ENCODE measurements around the gene SDF2.
"Not testable (repeated sequence)": the region's sequence is repeated elsewhere in the genome, so short reads cannot be mapped to it uniquely, and the experiment has no call there.

Gene SDF2

DNA sequence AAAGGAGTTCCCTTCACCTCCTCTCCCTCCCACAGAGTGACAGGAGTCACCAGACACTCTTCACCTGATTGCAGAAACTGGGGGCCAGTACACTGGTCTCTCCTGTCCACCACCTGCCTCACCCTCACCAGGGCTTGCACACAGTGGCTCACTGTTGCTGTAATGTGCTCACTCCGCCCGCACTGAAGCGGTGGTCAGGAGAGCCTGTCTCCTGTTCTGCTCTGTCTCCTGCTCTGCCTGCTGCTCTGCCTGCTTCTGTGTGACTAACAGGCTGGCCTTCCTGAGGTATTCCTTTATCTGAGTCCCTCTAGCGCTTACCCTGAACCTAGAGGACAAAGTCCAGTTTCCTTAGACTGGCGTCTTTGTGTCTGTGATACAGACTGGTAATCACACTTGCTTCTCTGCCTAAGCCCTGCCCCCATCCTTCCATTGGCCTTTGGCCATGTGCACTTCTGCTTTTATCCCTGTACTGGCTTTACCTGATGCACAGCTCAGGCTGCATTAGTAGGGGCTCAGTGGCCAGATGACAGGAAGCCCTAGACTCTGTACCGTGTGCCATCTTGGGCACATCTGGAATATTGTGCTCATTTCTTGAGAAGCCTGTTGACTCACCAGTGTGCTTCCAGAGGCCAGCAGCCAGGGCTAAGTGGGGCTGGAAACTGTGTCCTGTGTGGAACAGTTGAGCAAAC, 36.7 kb upstream of the SDF2 start:
- Mint-ChIP-seq H3K27ac (peak overlapping the region; percentile 76), H3K27me3 (no peaks in the 10 kb centered on the region), H3K4me3 (no peak overlapping the region), H3K4me1 (no peaks in the 10 kb centered on the region), H3K36me3 (peaks cover 13% of the 10 kb centered on the region), H3K9me3 (no peaks in the 10 kb centered on the region)

DNA sequence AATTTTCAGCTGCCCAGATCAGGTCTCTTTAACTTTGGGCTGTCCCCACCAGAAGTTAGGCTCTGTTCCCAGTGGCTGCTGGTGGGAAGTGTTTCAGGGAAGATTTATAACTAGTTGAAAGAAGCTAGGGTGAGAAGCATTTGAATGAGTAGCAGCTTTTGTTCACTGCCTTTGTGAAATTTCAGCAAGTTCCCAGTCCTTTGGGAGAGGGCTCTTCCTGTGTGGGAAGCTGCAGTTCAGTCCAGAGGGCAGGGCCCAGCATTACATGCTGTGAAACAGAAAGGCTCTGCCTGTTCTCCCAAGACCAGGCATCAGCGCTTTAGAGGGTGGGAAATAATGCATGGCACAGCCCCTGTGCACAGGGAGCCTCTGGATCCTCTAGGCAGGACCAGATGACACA, 32.2 kb upstream of the SDF2 start:
- H3K4me1 Mint-ChIP-seq = no peaks in the 10 kb centered on the region
- no peak overlapping the region for H3K27ac Mint-ChIP-seq
- no peaks in the 10 kb centered on the region for H3K9me3 Mint-ChIP-seq
- H3K27me3 Mint-ChIP-seq = no peaks in the 10 kb centered on the region
- H3K36me3 Mint-ChIP-seq = peaks cover 12% of the 10 kb centered on the region
- H3K4me3 Mint-ChIP-seq = no peak overlapping the region

DNA sequence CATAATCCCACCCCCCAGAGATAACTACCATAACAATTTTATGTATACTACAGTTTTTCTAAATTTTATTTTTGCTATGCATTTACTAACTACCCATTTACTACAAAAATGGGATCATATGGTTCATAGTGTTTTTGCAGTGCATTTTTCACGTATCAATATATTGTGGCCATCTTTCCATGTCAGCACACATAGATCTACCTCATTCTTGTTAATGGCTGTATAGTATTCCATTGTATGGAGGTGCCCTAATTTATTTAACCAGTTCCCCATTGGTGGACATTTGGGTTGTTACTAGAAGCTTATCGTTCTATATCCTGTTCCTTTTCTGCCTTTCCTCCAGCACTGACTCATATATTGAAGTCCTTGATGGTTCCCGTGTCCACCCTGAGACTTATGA, 27.3 kb upstream of the SDF2 start:
- Mint-ChIP-seq H3K27me3 (no peaks in the 10 kb centered on the region), H3K27ac (no peak overlapping the region), H3K9me3 (no peaks in the 10 kb centered on the region), H3K36me3 (peaks cover 22% of the 10 kb centered on the region), H3K4me1 (no peaks in the 10 kb centered on the region), H3K4me3 (no peak overlapping the region)

DNA sequence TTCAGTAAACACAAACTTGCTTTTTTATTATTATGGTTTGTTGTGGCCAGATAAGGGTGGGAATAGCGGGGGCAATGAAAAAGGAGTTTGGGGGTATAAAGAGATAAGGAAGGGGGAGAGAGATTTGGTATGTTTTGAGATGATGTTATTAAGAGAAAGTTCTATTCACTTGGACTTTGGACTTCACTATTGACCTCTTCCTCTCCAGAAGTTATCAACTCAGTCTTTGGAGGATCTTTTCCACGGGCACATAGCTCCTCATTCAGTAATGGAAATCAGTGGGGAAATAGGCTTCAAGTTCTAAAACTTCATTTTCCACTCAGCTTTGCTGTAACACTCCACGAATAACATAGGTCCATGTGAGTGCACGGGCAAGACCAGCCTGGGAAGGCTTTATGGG, 26.8 kb upstream of the SDF2 start:
- no peaks in the 10 kb centered on the region for H3K9me3 Mint-ChIP-seq
- no peak overlapping the region for H3K27ac Mint-ChIP-seq

DNA sequence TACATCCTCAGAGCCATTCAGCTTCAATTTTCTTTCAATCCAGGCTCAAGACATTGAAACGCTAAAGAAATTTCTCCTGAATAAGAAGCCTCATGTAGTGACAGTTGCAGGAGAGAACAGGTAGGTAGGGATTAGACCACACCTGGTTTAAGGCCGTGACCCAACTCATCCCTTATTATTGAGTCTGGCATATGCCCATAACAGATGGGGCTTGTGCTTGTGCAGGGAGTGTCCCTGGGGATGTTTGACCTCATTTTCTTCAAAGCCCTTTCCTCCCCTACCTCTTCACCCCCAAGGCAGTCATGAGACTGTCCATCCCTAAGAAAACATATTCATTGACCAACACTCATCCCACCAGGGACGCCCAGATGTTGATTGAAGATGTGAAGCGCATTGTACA, 24.6 kb upstream of the SDF2 start:
- no peak overlapping the region for H3K4me3 Mint-ChIP-seq
- peaks cover 22% of the 10 kb centered on the region for H3K36me3 Mint-ChIP-seq
- no peaks in the 10 kb centered on the region for H3K4me1 Mint-ChIP-seq
- no peaks in the 10 kb centered on the region for H3K9me3 Mint-ChIP-seq
- H3K27me3 Mint-ChIP-seq = no peaks in the 10 kb centered on the region
- no peak overlapping the region for H3K27ac Mint-ChIP-seq

More for the DNA sequence above, 26.8 kb upstream of the SDF2 start:
- Mint-ChIP-seq H3K27me3 (no peaks in the 10 kb centered on the region), H3K4me3 (no peak overlapping the region), H3K4me1 (no peaks in the 10 kb centered on the region), H3K36me3 (peaks cover 20% of the 10 kb centered on the region)

DNA sequence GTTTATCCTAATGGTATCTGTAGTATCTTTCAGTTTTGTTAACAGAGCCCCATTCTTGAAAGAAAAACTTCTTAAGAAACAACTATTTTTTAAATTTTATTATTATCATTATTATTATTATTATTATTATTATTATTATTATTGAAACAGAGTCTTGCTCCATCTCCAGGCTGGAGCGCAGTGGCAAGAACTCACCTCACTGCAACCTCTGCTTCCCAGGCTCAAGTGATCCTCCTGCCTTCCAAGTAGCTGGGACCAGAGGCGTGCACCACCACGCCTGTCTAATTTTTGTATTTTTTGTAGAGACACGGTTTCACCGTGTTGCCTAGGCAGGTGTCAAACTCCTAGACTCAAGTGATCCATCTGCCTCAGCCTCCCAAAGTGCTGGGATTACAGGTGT, 23.7 kb upstream of the SDF2 start:
- no peaks in the 10 kb centered on the region for H3K4me1 Mint-ChIP-seq
- no peak overlapping the region for H3K27ac Mint-ChIP-seq

DNA sequence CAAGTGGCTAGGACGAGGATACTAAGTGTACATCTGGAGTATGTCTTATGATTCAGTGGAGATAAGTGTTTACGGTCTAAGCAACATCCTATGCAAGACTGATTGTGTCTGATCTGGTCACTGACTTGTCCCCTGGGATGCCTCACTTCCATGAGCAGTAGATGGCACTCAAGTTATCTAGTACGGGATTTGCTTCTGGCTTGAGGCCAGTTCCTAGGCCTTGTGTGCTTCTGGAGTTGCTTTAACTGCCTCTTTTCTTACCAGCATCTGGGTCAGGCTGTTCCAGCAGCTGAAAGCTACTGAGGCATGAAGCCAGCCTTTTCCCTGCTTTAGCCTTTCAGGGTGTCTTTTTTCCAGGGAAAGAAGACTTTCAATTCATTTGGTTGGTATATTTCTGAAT, 23.3 kb upstream of the SDF2 start:
- H3K36me3 Mint-ChIP-seq = peaks cover 23% of the 10 kb centered on the region
- no peaks in the 10 kb centered on the region for H3K4me1 Mint-ChIP-seq
- no peak overlapping the region for H3K27ac Mint-ChIP-seq
- no peaks in the 10 kb centered on the region for H3K27me3 Mint-ChIP-seq
- H3K4me3 Mint-ChIP-seq = no peak overlapping the region
- no peaks in the 10 kb centered on the region for H3K9me3 Mint-ChIP-seq

More for the DNA sequence above, 23.7 kb upstream of the SDF2 start:
- Mint-ChIP-seq H3K4me3 (no peak overlapping the region), H3K36me3 (peaks cover 24% of the 10 kb centered on the region), H3K9me3 (no peaks in the 10 kb centered on the region), H3K27me3 (no peaks in the 10 kb centered on the region)

DNA sequence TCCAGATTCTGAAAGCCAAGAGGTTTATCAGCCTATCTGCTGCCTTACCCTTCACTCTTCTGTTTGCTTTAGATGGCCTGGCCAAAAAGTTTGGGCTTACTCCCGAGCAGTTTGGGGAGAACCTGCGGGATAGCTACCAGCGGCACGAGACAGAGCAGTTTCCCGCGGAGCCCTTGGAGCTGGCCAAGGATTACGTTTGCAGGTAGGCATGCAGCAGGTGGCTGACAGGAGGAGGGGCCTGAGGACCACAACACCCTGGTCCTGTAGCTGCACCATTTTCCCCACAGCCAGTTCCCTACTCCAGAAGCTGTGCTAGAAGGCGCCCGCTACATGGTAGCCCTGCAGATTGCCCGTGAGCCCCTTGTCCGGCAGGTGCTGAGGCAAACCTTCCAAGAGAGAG, 20.9 kb upstream of the SDF2 start:
- peaks cover 14% of the 10 kb centered on the region for H3K36me3 Mint-ChIP-seq
- H3K9me3 Mint-ChIP-seq = no peaks in the 10 kb centered on the region
- H3K4me1 Mint-ChIP-seq = no peaks in the 10 kb centered on the region
- no peaks in the 10 kb centered on the region for H3K27me3 Mint-ChIP-seq
- H3K4me3 Mint-ChIP-seq = no peak overlapping the region
- no peak overlapping the region for H3K27ac Mint-ChIP-seq

DNA sequence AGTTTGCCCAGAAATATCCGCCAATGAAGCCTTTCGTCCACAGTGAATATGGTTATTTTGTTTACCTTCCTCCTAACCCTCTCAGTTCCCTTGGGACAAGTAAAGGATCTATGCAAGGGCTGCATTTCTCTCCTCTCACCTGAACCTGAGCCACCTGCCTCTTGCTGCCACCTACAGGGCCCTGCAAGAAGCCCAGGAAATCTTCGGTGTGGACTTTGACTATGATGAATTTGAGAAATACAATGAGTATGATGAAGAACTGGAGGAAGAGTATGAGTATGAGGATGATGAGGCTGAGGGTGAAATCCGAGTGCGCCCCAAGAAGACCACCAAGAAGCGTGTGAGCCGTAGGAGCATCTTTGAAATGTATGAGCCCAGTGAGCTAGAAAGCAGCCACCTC, 14.3 kb upstream of the SDF2 start:
- H3K9me3 Mint-ChIP-seq = no peaks in the 10 kb centered on the region
- H3K4me1 Mint-ChIP-seq = peaks cover 3% of the 10 kb centered on the region
- H3K27ac Mint-ChIP-seq = no peak overlapping the region
- no peak overlapping the region for H3K4me3 Mint-ChIP-seq
- H3K36me3 Mint-ChIP-seq = peaks cover 16% of the 10 kb centered on the region
- no peaks in the 10 kb centered on the region for H3K27me3 Mint-ChIP-seq

DNA sequence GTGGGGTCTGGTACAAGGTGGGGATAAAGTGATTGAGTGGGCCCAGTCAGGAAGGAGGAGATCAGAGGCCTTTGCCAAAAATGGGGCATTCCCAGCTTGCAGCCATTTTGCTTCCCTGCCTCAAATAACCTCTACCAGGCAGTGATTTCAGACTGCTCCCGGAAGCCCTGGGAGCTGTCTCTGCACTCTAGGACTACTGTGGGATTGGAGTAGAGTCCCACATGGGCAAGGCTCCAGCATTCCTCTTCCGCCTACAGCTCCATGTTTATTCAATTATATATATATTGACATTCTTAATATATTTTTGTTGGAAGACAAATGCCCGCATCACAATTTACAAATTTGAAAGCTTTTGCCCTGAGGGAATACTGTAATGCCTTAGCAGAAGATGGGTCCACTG, 13.8 kb upstream of the SDF2 start:
- H3K27me3 Mint-ChIP-seq = no peaks in the 10 kb centered on the region
- H3K4me3 Mint-ChIP-seq = no peak overlapping the region
- no peak overlapping the region for H3K27ac Mint-ChIP-seq
- H3K9me3 Mint-ChIP-seq = no peaks in the 10 kb centered on the region
- peaks cover 4% of the 10 kb centered on the region for H3K4me1 Mint-ChIP-seq
- peaks cover 18% of the 10 kb centered on the region for H3K36me3 Mint-ChIP-seq

DNA sequence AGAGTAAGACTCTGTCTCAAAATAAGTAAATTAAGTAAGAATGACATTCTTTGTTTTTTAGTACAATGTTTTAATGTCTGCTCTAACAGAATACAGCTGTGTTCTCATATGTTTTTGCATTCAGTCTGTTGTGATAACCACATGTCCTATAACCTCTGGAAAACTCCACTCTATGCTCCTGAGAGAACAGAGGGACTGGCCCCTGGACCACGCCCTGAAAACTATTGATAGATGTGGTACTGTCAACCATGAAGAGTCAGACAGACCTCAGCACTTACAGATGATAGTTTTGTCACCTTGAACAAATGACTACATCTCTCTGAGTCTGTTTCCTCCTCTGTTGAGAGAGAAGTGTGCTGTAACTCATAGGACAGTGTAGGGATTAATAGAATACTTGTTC, 8.2 kb upstream of the SDF2 start:
- peaks cover 27% of the 10 kb centered on the region for H3K4me1 Mint-ChIP-seq
- H3K9me3 Mint-ChIP-seq = no peaks in the 10 kb centered on the region
- H3K27me3 Mint-ChIP-seq = no peaks in the 10 kb centered on the region
- peaks cover 18% of the 10 kb centered on the region for H3K36me3 Mint-ChIP-seq
- no peak overlapping the region for H3K27ac Mint-ChIP-seq
- H3K4me3 Mint-ChIP-seq = no peak overlapping the region

DNA sequence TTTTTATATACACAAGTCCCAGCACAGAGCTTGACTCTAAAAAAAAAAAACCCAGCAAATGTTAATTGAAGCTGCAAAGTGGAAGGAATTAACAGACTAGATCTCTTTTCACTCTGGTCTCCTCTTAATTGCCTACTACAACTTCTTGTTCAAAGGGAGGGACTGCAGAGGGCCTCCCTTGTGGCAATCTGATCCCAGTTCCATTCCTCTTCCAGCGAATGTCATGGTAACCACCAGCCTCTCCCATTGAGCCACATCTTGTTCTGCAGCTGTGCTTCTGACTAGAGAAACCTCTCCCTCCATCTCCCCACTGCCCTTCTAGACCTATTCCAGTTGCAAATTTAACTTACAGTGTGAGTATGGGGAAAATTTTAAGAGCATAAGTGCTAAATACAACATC, 6.2 kb upstream of the SDF2 start:
- peaks cover 48% of the 10 kb centered on the region for H3K4me1 Mint-ChIP-seq
- H3K27ac Mint-ChIP-seq = peak overlapping the region; percentile 52
- H3K9me3 Mint-ChIP-seq = no peaks in the 10 kb centered on the region
- no peak overlapping the region for H3K4me3 Mint-ChIP-seq
- H3K36me3 Mint-ChIP-seq = peaks cover 15% of the 10 kb centered on the region
- no peaks in the 10 kb centered on the region for H3K27me3 Mint-ChIP-seq

DNA sequence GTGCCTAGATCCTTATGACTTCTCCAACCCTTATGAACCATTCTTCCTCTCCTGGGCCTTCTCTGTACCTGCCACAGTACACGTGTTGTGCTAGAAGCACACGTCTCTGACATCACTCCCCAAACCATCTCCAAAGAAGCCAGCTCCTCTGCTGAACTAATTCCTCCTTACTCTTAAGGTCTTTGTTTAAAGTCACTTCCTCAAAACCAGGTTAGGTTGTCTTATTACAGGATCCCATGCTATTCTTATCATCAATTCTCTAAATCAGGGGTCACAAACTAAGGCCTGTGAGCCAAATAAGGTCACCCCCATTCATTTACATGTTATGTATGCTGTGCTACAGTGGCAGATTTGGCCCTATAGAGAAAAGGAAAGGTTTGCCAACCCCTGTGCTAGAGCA, 4.3 kb upstream of the SDF2 start:
- Mint-ChIP-seq H3K27ac (no peak overlapping the region), H3K4me1 (peaks cover 60% of the 10 kb centered on the region), H3K4me3 (peak overlapping the region; percentile 6), H3K27me3 (no peaks in the 10 kb centered on the region), H3K9me3 (no peaks in the 10 kb centered on the region), H3K36me3 (peaks cover 12% of the 10 kb centered on the region)

DNA sequence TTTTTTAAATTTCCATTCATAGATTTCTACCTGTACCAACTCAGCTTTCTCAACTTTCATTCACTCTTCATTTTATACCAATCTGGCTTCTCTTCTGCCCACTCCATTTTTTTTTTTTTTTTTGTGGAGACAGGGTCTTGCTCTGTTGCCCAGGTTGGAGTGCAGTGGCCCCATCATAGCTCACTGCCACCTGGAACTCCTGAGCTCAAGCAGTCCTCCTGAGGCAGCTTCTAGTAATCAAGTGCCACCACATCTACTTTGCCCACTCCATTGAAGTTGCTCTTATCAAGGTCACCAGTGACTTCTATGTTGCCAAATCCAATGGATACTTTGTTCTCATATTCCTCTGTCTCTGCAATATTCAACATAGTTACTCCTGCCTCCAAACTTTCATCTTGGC, 2.0 kb upstream of the SDF2 start:
- peak overlapping the region; percentile 100 for H3K27ac Mint-ChIP-seq
- no peaks in the 10 kb centered on the region for H3K9me3 Mint-ChIP-seq
- H3K36me3 Mint-ChIP-seq = peaks cover 9% of the 10 kb centered on the region
- peak overlapping the region; percentile 99 for H3K4me3 Mint-ChIP-seq
- H3K27me3 Mint-ChIP-seq = no peaks in the 10 kb centered on the region
- peaks cover 71% of the 10 kb centered on the region for H3K4me1 Mint-ChIP-seq

DNA sequence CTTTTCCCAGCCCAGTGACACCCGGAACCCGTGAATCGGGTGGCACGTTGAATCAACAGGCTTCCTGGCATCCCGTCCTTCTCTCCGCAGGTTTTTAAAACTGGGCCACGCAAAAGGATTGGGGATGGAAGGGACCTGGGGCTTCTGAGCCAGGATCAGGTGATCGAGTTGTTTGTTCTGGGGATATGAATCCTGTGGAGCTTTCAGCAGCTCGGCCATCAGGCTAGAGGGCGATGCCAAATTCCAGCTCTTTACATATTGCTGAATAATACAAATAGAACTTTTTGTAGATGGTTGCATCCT, 772 bp upstream of the SDF2 start:
- H3K4me1 Mint-ChIP-seq = peaks cover 64% of the 10 kb centered on the region
- peaks cover 11% of the 10 kb centered on the region for H3K36me3 Mint-ChIP-seq
- no peaks in the 10 kb centered on the region for H3K9me3 Mint-ChIP-seq
- peak overlapping the region; percentile 99 for H3K4me3 Mint-ChIP-seq
- peak overlapping the region; percentile 100 for H3K27ac Mint-ChIP-seq
- no peaks in the 10 kb centered on the region for H3K27me3 Mint-ChIP-seq

DNA sequence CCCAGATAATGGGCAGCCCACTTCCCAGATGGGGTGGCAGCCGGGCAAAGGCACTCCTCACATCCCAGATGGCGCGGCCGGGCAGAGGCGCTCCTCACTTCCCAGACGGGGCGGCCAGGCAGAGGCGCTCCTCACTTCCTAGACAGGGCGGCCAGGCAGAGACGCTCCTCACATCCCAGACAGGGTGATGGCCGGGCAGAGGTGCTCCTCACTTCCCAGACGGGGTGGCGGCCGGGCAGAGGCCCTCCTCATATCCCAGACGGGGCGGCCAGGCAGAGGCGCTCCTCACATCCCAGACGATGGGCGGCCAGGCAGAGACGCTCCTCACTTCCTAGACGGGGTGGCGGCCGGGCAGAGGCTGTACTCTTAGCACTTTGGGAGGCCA, 2.2 kb downstream of the SDF2 start:
- not testable (repeated sequence) for H3K4me3 Mint-ChIP-seq, H3K27ac Mint-ChIP-seq, H3K36me3 Mint-ChIP-seq, H3K9me3 Mint-ChIP-seq, H3K27me3 Mint-ChIP-seq
- H3K4me1 Mint-ChIP-seq = peaks cover 57% of the 10 kb centered on the region

DNA sequence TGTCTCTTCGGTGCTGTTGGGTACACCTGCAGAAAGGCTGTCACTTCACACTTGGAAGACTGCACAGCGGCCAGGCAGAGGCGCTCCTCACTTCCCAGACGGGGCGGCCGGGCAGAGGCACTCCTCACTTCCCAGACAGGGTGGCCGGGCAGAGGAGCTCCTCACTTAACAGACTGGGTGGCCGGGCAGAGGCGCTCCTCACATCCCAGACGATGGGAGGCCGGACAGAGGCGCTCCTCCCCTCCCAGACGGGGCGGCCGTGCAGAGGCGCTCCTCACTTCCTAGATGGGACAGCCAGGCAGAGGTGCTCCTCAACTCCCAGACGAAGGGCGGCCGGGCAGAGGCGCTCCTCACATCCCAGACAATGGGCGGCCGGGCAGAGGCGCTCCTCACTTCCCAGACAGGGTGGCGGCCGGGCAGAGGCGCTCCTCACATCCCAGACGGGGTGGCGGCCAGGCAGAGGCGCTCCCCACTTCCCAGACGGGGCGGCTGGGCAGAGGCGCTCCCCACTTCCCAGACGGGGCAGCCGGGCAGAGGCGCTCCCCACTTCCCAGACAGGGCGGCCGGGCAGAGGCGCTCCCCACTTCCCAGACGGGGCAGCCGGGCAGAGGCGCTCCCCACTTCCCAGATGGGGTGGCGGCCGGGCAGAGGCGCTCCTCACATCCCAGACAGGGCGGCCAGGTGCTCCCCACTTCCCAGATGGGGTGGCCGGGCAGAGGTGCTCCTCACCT, 2.8 kb downstream of the SDF2 start:
- not testable (repeated sequence) for H3K4me3 Mint-ChIP-seq, H3K36me3 Mint-ChIP-seq

More for the DNA sequence above, 2.8 kb downstream of the SDF2 start:
- not testable (repeated sequence) for H3K27me3 Mint-ChIP-seq, H3K9me3 Mint-ChIP-seq, H3K27ac Mint-ChIP-seq
- peaks cover 52% of the 10 kb centered on the region for H3K4me1 Mint-ChIP-seq
